Measurements from ENCODE around the gene TSC22D2. TPM values are rescaled to one million over a fixed set of nuclear protein-coding genes. Genes with fewer than 3 reads are reported as not detected.

Gene TSC22D2
- polyA plus RNA-seq, 3 donors, result 54.6 to 66.8 (median 62.0) TPM

DNA sequence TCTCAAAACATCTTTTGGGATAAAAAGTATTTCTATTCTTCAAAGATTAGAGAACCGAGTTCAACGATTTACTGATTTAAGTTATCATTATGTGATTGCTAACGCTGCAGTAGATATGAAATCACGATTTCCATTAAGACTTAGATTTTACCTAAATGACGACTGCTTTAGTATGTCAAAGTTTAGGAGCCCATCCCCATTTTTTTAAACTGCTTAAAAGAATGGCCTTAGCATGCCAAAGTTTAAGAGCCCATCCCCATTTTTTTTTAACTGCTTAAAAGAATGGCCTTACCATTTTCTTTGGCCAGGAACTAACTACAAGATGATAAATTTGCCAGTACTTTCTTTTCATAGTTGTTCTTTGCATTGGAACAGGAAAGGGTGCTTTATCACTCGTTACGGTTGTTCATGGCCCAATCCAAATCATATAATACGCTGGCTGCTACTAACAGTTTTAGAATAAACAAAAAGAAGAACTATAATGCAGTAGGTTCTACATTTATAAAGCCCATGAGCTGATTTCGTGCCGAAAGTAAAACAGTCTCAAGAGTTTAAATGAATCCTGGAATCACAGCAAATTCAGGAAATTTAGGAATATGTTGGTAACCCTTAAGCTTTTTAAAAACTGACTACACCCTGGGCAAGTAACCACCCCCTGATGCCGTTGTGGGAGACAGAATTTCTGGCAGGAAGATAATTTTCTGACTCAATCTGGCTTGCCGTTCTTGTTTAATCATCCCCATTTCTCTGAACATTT, 869 bp upstream of the TSC22D2 start:
- no peak for DNase-seq (ENCODE audit: extremely low read depth in 1 of 11, low read depth in 9 of 11, low spot score in 4 of 11)

DNA sequence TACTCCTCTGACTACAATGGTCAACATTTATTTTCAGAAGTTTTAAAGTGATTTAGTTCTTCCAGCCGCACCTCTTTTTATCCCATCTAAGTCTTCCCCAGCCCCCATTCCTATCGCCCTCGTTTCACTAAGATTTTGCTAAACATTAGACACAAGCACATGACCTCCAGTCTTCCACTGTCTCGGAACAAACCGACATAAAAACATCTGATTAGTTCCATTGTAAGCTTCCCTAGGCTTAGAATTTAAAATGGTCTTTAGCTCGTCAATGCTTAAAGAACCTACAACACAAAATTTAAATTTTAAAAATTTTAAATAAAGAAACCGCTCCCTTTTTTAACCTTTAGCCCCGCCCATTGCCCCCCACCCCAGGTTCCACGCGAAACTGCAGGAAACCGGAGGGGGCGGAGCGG, 284 bp upstream of the TSC22D2 start:
- peak in 3 of 11 donors; percentile 36 to 87 (median 68) for DNase-seq (ENCODE audit: extremely low read depth in 1 of 11, low read depth in 9 of 11, low spot score in 4 of 11)

DNA sequence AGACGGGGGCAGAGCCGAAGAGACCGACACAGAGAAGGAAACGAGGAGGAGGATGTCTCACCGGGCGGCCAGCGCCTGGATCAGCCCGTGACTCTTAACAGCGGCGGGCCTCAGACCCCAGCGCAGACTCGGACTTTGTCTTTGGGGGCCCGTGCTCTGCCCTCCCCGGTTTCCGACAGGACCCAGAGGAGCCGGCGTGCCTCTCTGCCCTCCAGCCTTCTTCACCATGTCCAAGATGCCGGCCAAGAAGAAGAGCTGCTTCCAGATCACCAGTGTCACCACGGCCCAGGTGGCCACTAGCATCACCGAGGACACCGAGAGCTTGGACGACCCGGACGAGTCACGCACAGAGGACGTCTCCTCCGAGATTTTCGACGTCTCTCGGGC, 1.0 kb downstream of the TSC22D2 start:
- no peak for DNase-seq (ENCODE audit: extremely low read depth in 1 of 11, low read depth in 9 of 11, low spot score in 4 of 11)

DNA sequence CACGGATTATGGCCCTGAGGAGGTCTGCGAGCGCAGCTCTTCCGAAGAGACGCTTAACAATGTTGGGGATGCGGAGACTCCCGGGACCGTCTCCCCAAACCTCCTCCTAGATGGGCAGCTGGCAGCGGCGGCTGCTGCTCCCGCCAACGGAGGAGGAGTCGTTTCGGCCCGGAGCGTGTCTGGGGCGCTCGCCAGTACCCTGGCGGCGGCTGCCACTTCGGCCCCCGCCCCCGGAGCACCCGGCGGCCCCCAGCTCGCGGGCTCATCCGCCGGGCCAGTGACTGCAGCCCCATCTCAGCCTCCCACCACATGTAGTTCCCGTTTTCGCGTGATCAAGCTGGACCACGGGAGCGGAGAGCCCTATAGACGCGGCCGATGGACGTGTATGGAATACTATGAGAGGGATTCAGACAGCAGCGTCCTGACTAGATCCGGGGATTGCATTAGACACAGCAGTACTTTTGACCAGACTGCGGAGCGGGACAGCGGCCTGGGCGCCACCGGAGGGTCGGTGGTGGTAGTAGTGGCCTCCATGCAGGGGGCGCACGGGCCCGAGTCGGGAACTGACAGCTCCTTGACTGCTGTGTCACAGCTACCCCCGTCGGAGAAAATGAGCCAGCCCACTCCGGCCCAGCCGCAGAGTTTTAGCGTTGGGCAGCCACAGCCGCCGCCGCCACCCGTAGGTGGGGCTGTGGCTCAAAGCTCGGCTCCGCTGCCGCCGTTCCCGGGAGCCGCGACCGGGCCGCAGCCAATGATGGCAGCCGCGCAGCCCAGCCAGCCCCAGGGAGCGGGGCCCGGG, 1.6 kb downstream of the TSC22D2 start:
- DNase-seq (ENCODE audit: extremely low read depth in 1 of 11, low read depth in 9 of 11, low spot score in 4 of 11), result peak in 8 of 11 donors; percentile 64 to 74 (median 70)

DNA sequence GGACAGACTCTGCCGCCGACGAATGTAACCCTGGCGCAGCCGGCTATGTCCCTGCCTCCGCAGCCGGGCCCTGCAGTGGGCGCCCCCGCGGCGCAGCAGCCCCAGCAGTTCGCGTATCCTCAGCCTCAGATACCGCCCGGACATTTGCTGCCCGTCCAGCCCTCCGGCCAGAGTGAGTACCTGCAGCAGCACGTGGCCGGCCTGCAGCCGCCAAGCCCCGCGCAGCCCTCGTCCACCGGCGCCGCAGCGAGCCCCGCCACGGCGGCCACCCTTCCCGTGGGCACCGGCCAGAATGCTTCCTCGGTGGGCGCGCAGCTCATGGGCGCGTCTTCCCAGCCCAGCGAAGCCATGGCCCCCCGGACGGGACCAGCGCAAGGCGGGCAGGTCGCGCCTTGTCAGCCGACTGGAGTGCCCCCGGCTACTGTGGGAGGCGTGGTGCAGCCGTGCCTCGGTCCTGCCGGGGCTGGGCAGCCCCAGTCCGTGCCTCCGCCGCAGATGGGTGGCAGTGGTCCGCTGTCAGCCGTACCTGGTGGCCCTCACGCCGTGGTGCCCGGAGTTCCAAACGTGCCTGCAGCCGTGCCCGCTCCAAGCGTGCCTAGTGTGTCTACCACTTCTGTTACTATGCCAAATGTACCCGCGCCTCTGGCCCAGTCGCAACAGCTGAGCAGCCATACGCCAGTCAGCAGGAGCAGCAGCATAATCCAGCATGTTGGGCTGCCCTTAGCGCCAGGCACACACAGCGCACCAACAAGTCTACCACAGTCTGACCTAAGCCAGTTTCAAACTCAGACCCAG, 2.4 kb downstream of the TSC22D2 start:
- no peak for DNase-seq (ENCODE audit: extremely low read depth in 1 of 11, low read depth in 9 of 11, low spot score in 4 of 11)

DNA sequence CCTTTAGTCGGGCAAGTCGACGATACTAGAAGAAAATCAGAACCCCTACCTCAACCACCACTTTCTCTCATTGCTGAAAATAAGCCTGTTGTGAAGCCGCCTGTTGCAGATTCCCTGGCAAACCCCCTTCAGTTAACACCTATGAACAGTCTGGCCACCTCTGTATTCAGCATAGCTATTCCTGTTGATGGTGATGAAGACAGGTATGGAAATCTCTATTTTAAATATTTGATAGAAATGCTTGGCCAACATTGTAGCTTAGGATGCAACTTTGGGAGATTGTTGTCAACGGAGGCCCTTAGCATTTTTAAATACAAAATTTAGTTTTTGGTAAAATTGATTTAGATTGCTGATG, 3.0 kb downstream of the TSC22D2 start:
- DNase-seq (ENCODE audit: extremely low read depth in 1 of 11, low read depth in 9 of 11, low spot score in 4 of 11), result no peak

DNA sequence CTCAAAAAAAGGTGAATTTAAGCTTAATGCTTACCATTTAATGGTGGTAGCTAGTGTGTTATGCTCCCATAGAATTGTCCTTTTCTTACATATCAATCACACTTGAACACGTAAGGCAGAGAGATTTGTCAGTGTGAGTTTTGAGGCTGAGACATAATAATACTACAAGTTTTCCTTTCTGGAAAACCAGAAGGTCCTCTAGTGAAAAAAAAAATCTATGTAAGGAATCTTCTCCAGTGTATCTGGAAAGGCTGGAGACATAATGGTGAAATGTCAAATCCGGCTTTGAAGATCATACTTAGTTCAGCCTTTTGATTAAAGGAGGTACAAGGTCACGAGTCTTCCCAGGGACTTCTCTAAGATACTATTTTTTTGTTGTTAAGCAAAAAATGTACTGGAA, 3.4 kb downstream of the TSC22D2 start:
- DNase-seq (ENCODE audit: extremely low read depth in 1 of 11, low read depth in 9 of 11, low spot score in 4 of 11), result no peak

DNA sequence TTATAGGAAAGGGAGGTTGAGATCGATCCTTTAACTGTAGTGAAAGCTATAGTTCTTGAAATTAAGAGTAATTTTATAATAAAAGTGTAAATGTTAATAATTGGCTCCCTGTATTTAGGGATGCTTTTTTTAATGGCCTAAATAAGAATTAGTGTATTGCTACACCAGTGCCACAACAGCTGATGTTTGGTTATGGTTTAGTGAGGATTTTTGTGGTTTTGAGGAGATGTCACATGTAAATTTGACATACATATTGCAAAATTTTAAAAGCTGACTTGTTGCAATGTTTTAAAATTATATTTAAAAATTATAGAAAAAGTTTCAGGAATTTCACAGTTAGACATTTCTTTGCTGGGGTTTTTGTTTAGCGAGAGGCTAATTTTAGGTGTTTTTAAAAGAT, 3.9 kb downstream of the TSC22D2 start:
- no peak for DNase-seq (ENCODE audit: extremely low read depth in 1 of 11, low read depth in 9 of 11, low spot score in 4 of 11)

DNA sequence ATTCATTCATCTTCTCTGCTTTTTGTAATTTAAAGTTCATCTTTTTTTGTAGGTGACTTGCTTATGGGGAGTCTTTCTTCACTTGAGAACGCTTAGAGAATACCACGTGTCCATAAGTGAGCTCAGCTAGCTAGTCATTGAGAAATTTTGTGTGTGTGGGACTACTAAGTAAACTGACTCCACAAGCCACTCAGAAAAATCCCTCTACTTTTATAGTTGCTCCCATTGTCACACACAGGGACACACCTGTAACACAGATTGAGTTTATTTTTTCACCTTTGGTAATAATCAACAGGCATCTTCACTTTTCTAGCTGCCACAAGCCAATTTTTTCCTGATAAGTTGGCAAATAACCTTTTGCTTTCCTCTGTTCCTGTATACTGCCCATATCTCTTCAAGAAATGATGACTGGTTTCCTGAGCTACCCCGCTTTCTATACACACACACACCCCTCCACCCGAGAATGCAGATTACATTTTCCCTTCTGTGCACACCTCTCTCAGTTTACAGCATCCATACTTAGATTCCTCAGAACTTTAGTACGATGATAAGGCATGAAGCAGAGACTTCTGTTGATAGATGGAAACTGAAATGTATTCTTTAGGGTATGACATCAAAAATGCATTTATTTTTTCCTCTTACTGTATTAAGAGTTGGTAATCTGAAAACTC, 4.6 kb downstream of the TSC22D2 start:
- DNase-seq (ENCODE audit: extremely low read depth in 1 of 11, low read depth in 9 of 11, low spot score in 4 of 11), result no peak

DNA sequence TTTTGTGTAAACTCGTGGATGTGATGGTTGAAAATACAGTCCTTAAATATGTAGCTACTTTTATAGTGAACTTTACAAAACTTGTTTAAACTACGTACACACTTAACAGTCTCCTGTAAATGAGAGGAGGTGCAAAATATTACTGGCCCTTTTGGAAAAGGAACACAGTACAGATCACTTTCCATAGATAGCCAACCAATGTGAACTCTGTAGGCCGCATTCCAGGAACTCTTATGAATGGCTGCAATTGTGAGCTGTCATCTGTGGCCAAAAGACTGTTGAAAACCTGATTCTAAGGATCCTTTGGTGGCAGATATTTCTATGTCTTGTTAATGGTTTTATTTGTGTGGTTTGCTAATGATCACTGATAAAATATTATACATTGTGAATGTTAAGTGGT, 6.2 kb downstream of the TSC22D2 start:
- no peak for DNase-seq (ENCODE audit: extremely low read depth in 1 of 11, low read depth in 9 of 11, low spot score in 4 of 11)

DNA sequence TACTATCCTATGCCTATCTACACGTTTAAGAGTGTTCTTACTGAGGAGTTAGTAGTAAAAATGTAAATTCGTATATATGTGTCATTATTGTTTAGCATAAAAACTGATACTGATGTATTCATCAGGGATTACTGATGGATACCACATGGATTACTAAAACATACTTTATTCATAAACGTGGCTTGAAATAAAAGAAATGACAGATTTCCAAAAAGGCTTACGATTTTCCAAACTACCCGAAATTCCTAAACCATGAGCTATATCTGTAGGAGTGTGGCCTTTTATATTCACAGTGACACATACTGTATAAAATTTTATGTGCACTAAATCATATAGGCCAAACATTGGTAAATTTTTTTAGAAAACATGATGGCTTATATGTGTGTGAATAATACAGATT, 6.9 kb downstream of the TSC22D2 start:
- no peak for DNase-seq (ENCODE audit: extremely low read depth in 1 of 11, low read depth in 9 of 11, low spot score in 4 of 11)

DNA sequence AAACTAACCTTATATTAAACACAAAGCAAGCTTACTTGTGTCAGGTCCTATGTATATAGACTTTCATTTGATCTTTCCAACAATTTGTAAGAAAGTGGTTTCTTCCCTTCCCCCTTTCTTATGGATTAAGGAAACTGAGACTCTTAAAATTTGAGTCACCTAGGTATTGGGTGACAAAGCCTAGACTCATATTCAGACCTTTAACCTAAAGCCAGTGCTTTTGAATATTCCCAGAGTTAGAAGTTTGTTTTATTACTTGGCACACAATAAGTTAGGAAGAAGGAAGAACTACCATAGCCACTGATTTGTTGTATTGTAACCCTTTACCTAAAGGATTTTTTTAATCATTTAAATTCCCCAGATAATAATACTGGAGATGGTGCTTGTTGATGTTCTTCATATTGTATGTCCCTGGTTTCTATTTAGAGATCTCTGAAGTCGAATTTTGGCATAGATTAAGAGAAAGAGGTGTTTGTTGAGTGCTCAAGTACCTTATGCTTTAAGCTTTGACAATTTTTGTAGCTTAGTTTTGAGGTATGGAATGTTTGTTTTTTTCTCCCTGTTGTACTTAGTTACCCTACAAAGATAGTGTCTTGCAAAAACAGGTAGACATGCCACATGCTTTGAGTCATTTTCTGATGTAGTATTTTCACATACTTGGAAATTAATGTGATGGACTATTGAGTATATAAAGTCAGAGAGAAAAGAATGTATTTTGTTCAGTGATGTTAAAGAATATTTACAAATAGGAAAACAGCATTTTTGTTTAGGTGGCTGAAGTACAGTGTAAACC, 11.2 kb downstream of the TSC22D2 start:
- no peak for DNase-seq (ENCODE audit: extremely low read depth in 1 of 11, low read depth in 9 of 11, low spot score in 4 of 11)

DNA sequence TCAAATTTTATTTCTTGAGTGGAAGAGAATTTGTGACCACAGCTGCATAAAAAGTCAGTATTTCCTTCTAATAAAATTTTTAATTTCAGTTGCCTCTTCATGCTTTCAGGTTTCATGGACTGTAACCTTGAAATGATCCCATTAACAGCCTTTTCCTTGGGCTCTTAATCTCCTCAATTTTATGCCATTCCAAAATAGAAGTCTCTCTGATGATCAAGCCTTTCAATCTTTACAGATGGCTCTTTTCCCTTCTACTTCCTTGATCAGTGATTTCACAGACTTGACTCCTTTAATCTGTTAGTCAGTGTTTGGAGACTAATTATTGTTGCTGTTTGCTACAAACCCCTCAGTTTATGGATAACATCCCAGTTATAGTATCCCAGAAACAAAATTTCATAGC, 11.9 kb downstream of the TSC22D2 start:
- no peak for DNase-seq (ENCODE audit: extremely low read depth in 1 of 11, low read depth in 9 of 11, low spot score in 4 of 11)

DNA sequence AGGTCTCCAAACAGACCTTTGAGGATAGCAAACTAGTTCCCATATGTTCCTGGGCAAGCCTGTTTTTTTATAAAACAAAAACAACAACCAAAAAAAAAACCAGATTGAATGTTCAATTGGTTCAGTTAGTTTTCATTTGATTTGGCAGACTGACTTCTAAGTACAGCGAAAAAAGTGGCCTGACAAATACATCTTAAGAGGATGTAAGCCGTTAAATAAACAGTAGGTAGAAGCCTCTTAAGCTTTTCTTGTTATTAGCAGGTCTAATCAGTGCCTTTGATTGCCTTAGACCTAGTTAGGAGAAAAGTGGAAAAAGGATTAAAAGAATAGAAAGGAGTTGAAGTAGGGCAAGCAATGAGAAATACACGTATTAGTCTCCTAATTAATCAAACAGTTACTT, 13.2 kb downstream of the TSC22D2 start:
- DNase-seq (ENCODE audit: extremely low read depth in 1 of 11, low read depth in 9 of 11, low spot score in 4 of 11), result no peak

DNA sequence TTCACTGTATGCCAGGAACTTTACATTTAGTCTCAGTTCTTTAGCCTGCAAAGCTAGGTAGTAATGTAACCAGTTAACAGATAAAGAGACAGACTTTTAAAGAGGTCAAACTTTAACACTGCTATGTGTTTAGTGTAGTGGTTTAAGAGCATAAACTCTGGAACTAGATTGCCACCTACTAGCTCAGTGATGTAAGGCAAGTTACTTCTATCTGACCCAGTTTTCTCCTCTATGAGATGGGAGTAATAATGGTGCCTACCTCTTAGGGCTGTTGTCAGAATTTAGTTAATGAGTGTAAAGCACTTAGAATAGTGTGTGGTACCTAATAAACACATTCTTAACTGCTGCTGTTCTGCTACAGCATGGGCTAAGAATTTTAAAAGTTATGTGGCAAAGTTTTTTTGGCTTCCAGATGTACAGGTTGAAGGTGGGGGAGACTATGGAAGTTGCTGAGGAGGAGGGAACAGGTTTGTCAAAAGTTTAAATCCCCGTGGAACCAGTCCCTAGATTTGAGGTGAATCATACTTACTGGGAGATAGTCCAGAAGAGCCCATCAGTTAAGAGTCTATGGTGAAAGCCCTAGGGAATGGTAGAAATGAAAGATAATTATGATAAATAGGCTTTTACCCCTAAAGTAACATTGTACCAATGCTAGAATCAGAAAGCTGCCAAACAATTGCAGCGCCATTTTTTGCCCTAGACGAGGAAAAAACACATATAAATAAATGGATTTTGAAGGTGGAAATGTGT, 13.9 kb downstream of the TSC22D2 start:
- DNase-seq (ENCODE audit: extremely low read depth in 1 of 11, low read depth in 9 of 11, low spot score in 4 of 11), result no peak

DNA sequence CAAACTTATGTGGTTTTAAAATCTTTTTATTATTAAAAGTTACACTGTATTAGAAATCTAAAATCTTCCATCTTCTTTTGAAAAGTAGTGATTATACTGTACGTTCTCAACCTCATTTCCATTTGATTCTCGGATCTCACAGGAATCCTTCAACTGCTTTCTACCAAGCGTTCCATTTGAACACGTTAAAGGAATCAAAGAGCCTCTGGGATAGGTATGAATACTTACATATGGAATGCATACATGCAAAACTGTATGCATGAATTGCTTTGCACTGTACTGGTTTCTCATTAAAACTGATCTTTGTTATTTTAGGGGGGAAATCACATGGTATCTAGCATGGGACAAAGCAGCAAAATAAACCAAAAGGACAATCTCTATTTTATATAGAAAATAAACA, 14.8 kb downstream of the TSC22D2 start:
- no peak for DNase-seq (ENCODE audit: extremely low read depth in 1 of 11, low read depth in 9 of 11, low spot score in 4 of 11)

DNA sequence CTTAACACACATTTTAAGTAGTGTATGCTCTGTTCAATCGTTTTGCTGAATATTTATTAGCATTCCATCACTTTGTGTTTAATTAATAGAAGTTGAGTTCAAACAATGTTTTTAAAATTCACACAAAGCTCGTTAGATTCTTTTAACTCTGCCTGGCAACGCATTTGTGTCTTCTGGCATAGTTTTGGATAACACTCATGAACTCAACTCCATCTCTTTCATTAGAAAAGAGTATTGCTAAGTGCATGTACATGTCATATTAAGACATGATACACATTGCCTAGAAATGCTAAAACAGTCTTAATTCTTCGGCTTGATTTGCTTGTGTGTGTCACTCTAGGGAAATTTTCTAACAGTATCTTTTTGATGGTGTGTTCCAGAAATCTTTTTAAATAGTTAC, 15.7 kb downstream of the TSC22D2 start:
- no peak for DNase-seq (ENCODE audit: extremely low read depth in 1 of 11, low read depth in 9 of 11, low spot score in 4 of 11)

DNA sequence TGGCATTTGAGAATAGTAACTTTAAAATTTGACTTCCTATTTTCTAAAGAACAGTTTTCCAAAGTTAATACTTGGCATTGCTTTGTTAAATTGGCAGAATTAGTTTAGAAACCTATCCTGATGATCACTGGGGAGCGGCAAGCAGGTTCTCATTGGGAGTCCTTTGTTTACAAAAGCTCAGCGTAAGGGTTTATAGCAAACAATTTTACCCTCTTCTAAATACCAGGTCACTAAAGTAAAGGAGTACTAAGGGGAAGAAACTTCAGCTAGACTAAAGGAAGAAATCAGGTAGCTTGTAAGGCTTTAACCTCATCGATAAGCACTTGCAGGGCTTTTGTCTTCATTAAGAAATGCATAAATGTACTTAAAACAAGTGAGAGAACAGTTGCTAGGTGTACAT, 18.2 kb downstream of the TSC22D2 start:
- no peak for DNase-seq (ENCODE audit: extremely low read depth in 1 of 11, low read depth in 9 of 11, low spot score in 4 of 11)

Measured in renal cortex interstitium (tissue), 11 donors.